ENCODE measurements around the gene FZD2.

The FZD2 gene

DNA sequence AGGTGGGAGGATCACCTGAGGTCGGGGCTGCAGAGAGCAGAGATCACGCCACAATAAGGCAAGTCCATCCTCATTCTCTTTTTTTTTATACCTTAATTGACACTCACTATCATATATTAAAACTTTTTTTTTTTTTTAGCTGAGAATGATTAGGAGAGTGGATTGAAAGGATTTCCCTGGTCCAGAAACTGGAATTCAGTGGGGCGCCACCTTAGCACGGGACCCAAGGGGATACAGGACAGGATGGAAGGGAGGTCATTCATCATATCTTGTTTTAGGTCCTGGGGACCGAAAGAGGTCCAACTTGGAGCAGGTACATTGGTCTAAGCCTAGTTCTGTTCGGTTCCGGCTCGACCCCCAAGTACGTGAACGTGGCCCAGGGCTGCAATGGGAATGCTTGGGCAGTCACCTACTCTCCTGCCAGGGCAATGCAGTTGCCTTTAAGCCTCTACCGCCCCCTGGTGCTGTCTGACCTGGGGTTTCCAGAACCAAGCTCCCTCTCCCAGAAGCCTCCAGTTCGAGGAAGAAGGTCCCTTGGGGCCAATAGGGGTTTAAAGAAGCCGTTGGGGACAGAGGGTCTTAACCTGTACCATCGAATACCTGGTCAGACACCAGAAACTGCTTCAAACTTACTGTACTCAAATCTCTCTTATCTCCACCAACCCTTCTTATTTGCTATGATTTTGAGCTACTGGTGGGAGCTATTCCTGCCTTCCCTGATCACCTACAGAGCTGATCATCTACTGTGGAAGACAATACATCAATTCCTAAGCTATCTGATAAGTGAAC is 34.2 kb upstream of the FZD2 start:
- no peaks in the 10 kb centered on the region for H3K9me3 ChIP-seq (replicated peaks; ENCODE audit: insufficient read depth, low read length)
- peak overlapping the region; percentile 85 for H2AFZ ChIP-seq (ENCODE audit: low read length)
- DNase-seq = peak; percentile 78
- TF ChIP-seq EZH2 (optimal IDR thresholded peaks at IDR 0.05; ENCODE audit: low read depth, low read length) = no peak
- TF ChIP-seq, protein P1, sequence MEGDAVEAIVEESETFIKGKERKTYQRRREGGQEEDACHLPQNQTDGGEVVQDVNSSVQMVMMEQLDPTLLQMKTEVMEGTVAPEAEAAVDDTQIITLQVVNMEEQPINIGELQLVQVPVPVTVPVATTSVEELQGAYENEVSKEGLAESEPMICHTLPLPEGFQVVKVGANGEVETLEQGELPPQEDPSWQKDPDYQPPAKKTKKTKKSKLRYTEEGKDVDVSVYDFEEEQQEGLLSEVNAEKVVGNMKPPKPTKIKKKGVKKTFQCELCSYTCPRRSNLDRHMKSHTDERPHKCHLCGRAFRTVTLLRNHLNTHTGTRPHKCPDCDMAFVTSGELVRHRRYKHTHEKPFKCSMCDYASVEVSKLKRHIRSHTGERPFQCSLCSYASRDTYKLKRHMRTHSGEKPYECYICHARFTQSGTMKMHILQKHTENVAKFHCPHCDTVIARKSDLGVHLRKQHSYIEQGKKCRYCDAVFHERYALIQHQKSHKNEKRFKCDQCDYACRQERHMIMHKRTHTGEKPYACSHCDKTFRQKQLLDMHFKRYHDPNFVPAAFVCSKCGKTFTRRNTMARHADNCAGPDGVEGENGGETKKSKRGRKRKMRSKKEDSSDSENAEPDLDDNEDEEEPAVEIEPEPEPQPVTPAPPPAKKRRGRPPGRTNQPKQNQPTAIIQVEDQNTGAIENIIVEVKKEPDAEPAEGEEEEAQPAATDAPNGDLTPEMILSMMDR (IDR thresholded peaks at IDR 0.05; ENCODE audit: low read length) = peak; percentile 83
- H3K36me3 ChIP-seq (replicated peaks; ENCODE audit: insufficient read depth, low read length) = no peaks in the 10 kb centered on the region
- 0 out of 2 replicates have a peak overlapping the region, but pooled peaks have one; percentile 16 for H3K4me3 ChIP-seq (ENCODE audit: low read length)
- no peaks in the 10 kb centered on the region for H3K79me2 ChIP-seq (ENCODE audit: low read length)
- H3K27me3 ChIP-seq (replicated peaks; ENCODE audit: insufficient read depth, low read length) = no peaks in the 10 kb centered on the region
- no peaks in the 10 kb centered on the region for H3F3A ChIP-seq (ENCODE audit: insufficient read depth, low read length)
- no peak overlapping the region for H3K27ac ChIP-seq (ENCODE audit: low read length)
- no peaks in the 10 kb centered on the region for H4K20me1 ChIP-seq (ENCODE audit: insufficient read depth, low read length)
- H3K9me2 ChIP-seq (replicated peaks; ENCODE audit: insufficient read depth, low read length) = no peaks in the 10 kb centered on the region
- H3K9ac ChIP-seq (ENCODE audit: low read length) = no peak overlapping the region
- 0 out of 2 replicates have a peak, but pooled peaks cover 3% of the 10 kb centered on the region for H3K4me1 ChIP-seq (ENCODE audit: low read length)
- peak overlapping the region; percentile 49 for H3K4me2 ChIP-seq (ENCODE audit: low read depth, low read length)

DNA sequence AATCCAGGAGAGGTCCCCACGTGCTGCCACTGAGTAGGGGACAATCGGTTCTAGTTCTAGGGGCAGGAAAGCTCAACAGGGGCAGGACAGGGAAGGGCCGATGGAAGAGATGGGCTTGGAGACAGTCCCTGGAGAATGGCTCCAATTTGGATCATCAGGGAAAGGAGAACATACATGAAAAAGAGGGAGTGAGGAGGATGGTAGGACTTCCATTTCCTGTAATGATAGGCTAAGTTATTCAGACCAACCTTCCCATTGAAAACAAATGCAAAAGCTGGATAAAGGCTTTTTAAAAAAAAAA is 33.7 kb upstream of the FZD2 start:
- Histone ChIP-seq H3F3A (ENCODE audit: insufficient read depth, low read length) (no peaks in the 10 kb centered on the region), H3K4me1 (ENCODE audit: low read length) (0 out of 2 replicates have a peak, but pooled peaks cover 3% of the 10 kb centered on the region), H3K4me2 (ENCODE audit: low read depth, low read length) (peak overlapping the region; percentile 49; the same call in 1 of the 2 replicates), H3K9ac (ENCODE audit: low read length) (no peak overlapping the region), H3K27ac (ENCODE audit: low read length) (no peak overlapping the region), H3K9me3 (replicated peaks; ENCODE audit: insufficient read depth, low read length) (no peaks in the 10 kb centered on the region), H3K9me2 (replicated peaks; ENCODE audit: insufficient read depth, low read length) (no peaks in the 10 kb centered on the region), H3K27me3 (replicated peaks; ENCODE audit: insufficient read depth, low read length) (no peaks in the 10 kb centered on the region), H4K20me1 (ENCODE audit: insufficient read depth, low read length) (no peaks in the 10 kb centered on the region), H2AFZ (ENCODE audit: low read length) (peak overlapping the region; percentile 85), H3K79me2 (ENCODE audit: low read length) (no peaks in the 10 kb centered on the region), H3K36me3 (replicated peaks; ENCODE audit: insufficient read depth, low read length) (no peaks in the 10 kb centered on the region), H3K4me3 (ENCODE audit: low read length) (0 out of 2 replicates have a peak overlapping the region, but pooled peaks have one; percentile 16)
- TF ChIP-seq, protein P1 (IDR thresholded peaks at IDR 0.05; ENCODE audit: low read length) = no peak
- TF ChIP-seq EZH2 (optimal IDR thresholded peaks at IDR 0.05; ENCODE audit: low read depth, low read length) (no peak), EZH2phosphoT487 (IDR thresholded peaks at IDR 0.05; ENCODE audit: low read length) (no peak)
- no peak for DNase-seq

DNA sequence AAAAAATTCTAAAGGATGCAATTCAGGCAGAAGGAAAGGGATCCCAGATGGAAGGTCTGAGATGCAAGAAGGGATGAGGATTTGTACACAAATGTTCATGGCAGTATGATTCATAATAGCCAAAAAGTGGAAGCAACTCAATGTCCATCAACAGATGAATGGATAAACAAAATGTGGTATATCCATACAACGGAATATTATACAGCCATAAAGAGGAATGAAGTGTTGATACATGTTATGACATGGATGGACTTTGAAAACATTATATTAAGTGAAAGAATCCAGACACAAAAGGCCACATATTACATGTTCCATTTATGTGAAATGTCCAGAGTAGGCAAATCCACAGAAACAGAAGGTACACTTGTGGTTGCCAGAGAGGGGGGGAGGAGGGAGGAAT is 30.2 kb upstream of the FZD2 start:
- no peak for DNase-seq
- H4K20me1 ChIP-seq (ENCODE audit: insufficient read depth, low read length) = no peaks in the 10 kb centered on the region
- H3K4me3 ChIP-seq (ENCODE audit: low read length) = no peak overlapping the region
- H3K27ac ChIP-seq (ENCODE audit: low read length) = no peak overlapping the region
- H3K4me1 ChIP-seq (ENCODE audit: low read length) = 0 out of 2 replicates have a peak, but pooled peaks cover 3% of the 10 kb centered on the region
- no peaks in the 10 kb centered on the region for H3K9me2 ChIP-seq (replicated peaks; ENCODE audit: insufficient read depth, low read length)
- no peak overlapping the region for H2AFZ ChIP-seq (ENCODE audit: low read length)
- no peaks in the 10 kb centered on the region for H3K9me3 ChIP-seq (replicated peaks; ENCODE audit: insufficient read depth, low read length)
- no peak overlapping the region for H3K4me2 ChIP-seq (ENCODE audit: low read depth, low read length)
- no peaks in the 10 kb centered on the region for H3F3A ChIP-seq (ENCODE audit: insufficient read depth, low read length)
- H3K36me3 ChIP-seq (replicated peaks; ENCODE audit: insufficient read depth, low read length) = no peaks in the 10 kb centered on the region
- H3K27me3 ChIP-seq (replicated peaks; ENCODE audit: insufficient read depth, low read length) = 0 out of 2 replicates have a peak, but pooled peaks cover 8% of the 10 kb centered on the region
- no peaks in the 10 kb centered on the region for H3K79me2 ChIP-seq (ENCODE audit: low read length)
- TF ChIP-seq EZH2 (optimal IDR thresholded peaks at IDR 0.05; ENCODE audit: low read depth, low read length) (no peak), EZH2phosphoT487 (IDR thresholded peaks at IDR 0.05; ENCODE audit: low read length) (no peak)
- TF ChIP-seq, protein P1 (IDR thresholded peaks at IDR 0.05; ENCODE audit: low read length) = no peak
- no peak overlapping the region for H3K9ac ChIP-seq (ENCODE audit: low read length)
